ENCODE results near the gene C1QL1.

GRCh38 chr17:44932787-44933097 lies 35.4 kb downstream of the C1QL1 start:
- no peak for TF ChIP-seq CTCF (IDR thresholded peaks at IDR 0.05)
- TF ChIP-seq POLR2A (IDR thresholded peaks at IDR 0.05): no peak

Data from ovary (tissue), 3 donors.